ENCODE measurements around the gene BAIAP2L2. TPM values are rescaled to one million over a fixed set of nuclear protein-coding genes. Genes with fewer than 3 reads are reported as not detected.

Gene BAIAP2L2
- total RNA-seq, 1 donor from 2014 or later = 0.09 TPM

- no peaks in the 10 kb centered on the region for H3K36me3 Mint-ChIP-seq (ENCODE audit: low read depth)
- H3K27ac Mint-ChIP-seq = no peak overlapping the region
- H3K9me3 Mint-ChIP-seq = no peaks in the 10 kb centered on the region
- intact Hi-C loops (cut with micrococcal nuclease) = no loop called here
- no peaks in the 10 kb centered on the region for H3K4me1 Mint-ChIP-seq (ENCODE audit: low read depth)
- DNase-seq (ENCODE audit: low spot score) = no peak
- H3K4me3 Mint-ChIP-seq (ENCODE audit: low read depth) = no peak overlapping the region
- no peaks in the 10 kb centered on the region for H3K27me3 Mint-ChIP-seq (ENCODE audit: low read depth)
Measured at GRCh38 chr22:38072322-38073149, 37.9 kb downstream of the BAIAP2L2 start.

- no peaks in the 10 kb centered on the region for H3K27me3 Mint-ChIP-seq (ENCODE audit: low read depth)
- intact Hi-C loops (cut with micrococcal nuclease) = no loop called here
- no peaks in the 10 kb centered on the region for H3K4me1 Mint-ChIP-seq (ENCODE audit: low read depth)
- DNase-seq (ENCODE audit: low spot score) = no peak
- H3K27ac Mint-ChIP-seq = no peak overlapping the region
- no peaks in the 10 kb centered on the region for H3K9me3 Mint-ChIP-seq
- H3K4me3 Mint-ChIP-seq (ENCODE audit: low read depth) = no peak overlapping the region
- H3K36me3 Mint-ChIP-seq (ENCODE audit: low read depth) = no peaks in the 10 kb centered on the region
Measured at GRCh38 chr22:38071421-38072321, 38.8 kb downstream of the BAIAP2L2 start.

GRCh38 chr22:38070250-38070921 is 40.1 kb downstream of the BAIAP2L2 start:
- no peak for DNase-seq (ENCODE audit: low spot score)
- H3K27me3 Mint-ChIP-seq (ENCODE audit: low read depth) = no peaks in the 10 kb centered on the region
- no peak overlapping the region for H3K27ac Mint-ChIP-seq
- no peak overlapping the region for H3K4me3 Mint-ChIP-seq (ENCODE audit: low read depth)
- intact Hi-C loops (cut with micrococcal nuclease) = no loop called here
- H3K36me3 Mint-ChIP-seq (ENCODE audit: low read depth) = no peaks in the 10 kb centered on the region
- no peaks in the 10 kb centered on the region for H3K9me3 Mint-ChIP-seq
- H3K4me1 Mint-ChIP-seq (ENCODE audit: low read depth) = no peaks in the 10 kb centered on the region

- no peaks in the 10 kb centered on the region for H3K4me1 Mint-ChIP-seq (ENCODE audit: low read depth)
- H3K27ac Mint-ChIP-seq = no peak overlapping the region
- H3K36me3 Mint-ChIP-seq (ENCODE audit: low read depth) = no peaks in the 10 kb centered on the region
- DNase-seq (ENCODE audit: low spot score) = no peak
- H3K9me3 Mint-ChIP-seq = no peaks in the 10 kb centered on the region
- no peak overlapping the region for H3K4me3 Mint-ChIP-seq (ENCODE audit: low read depth)
- intact Hi-C loops (cut with micrococcal nuclease) = no loop called here
- no peaks in the 10 kb centered on the region for H3K27me3 Mint-ChIP-seq (ENCODE audit: low read depth)
Measured at GRCh38 chr22:38069372-38070249, 40.9 kb downstream of the BAIAP2L2 start.

GRCh38 chr22:38068641-38069371 is 41.7 kb downstream of the BAIAP2L2 start:
- Mint-ChIP-seq H3K27me3 (ENCODE audit: low read depth) (no peaks in the 10 kb centered on the region), H3K9me3 (no peaks in the 10 kb centered on the region), H3K4me3 (ENCODE audit: low read depth) (no peak overlapping the region), H3K27ac (no peak overlapping the region), H3K4me1 (ENCODE audit: low read depth) (no peaks in the 10 kb centered on the region), H3K36me3 (ENCODE audit: low read depth) (no peaks in the 10 kb centered on the region)
- intact Hi-C loops (cut with micrococcal nuclease) = no loop called here
- no peak for DNase-seq (ENCODE audit: low spot score)

GRCh38 chr22:38067761-38068360 is 42.6 kb downstream of the BAIAP2L2 start:
- intact Hi-C loops (cut with micrococcal nuclease) = no loop called here
- Mint-ChIP-seq H3K9me3 (no peaks in the 10 kb centered on the region), H3K27ac (no peak overlapping the region), H3K4me1 (ENCODE audit: low read depth) (no peaks in the 10 kb centered on the region), H3K4me3 (ENCODE audit: low read depth) (no peak overlapping the region), H3K36me3 (ENCODE audit: low read depth) (no peaks in the 10 kb centered on the region), H3K27me3 (ENCODE audit: low read depth) (no peaks in the 10 kb centered on the region)
- no peak for DNase-seq (ENCODE audit: low spot score)

- no peak overlapping the region for H3K27ac Mint-ChIP-seq
- H3K36me3 Mint-ChIP-seq (ENCODE audit: low read depth) = no peaks in the 10 kb centered on the region
- H3K4me1 Mint-ChIP-seq (ENCODE audit: low read depth) = no peaks in the 10 kb centered on the region
- no peak overlapping the region for H3K4me3 Mint-ChIP-seq (ENCODE audit: low read depth)
- intact Hi-C loops (cut with micrococcal nuclease) = no loop called here
- H3K9me3 Mint-ChIP-seq = no peaks in the 10 kb centered on the region
- DNase-seq (ENCODE audit: low spot score) = no peak
- H3K27me3 Mint-ChIP-seq (ENCODE audit: low read depth) = no peaks in the 10 kb centered on the region
Measured at GRCh38 chr22:38067028-38067415, 43.5 kb downstream of the BAIAP2L2 start.

GRCh38 chr22:38066381-38067027 is 44.0 kb downstream of the BAIAP2L2 start:
- Mint-ChIP-seq H3K27ac (no peak overlapping the region), H3K4me3 (ENCODE audit: low read depth) (no peak overlapping the region)
- intact Hi-C loops (cut with micrococcal nuclease) = no loop called here

GRCh38 chr22:38065539-38065938 is 44.9 kb downstream of the BAIAP2L2 start:
- H3K4me3 Mint-ChIP-seq (ENCODE audit: low read depth) = no peak overlapping the region
- no peak overlapping the region for H3K27ac Mint-ChIP-seq
- H3K4me1 Mint-ChIP-seq (ENCODE audit: low read depth) = no peaks in the 10 kb centered on the region
- intact Hi-C loops (cut with micrococcal nuclease) = no loop called here
- no peaks in the 10 kb centered on the region for H3K9me3 Mint-ChIP-seq
- no peaks in the 10 kb centered on the region for H3K36me3 Mint-ChIP-seq (ENCODE audit: low read depth)
- H3K27me3 Mint-ChIP-seq (ENCODE audit: low read depth) = no peaks in the 10 kb centered on the region
- no peak for DNase-seq (ENCODE audit: low spot score)

More at GRCh38 chr22:38066381-38067027, 44.0 kb downstream of the BAIAP2L2 start:
- Mint-ChIP-seq H3K4me1 (ENCODE audit: low read depth) (no peaks in the 10 kb centered on the region), H3K9me3 (no peaks in the 10 kb centered on the region), H3K27me3 (ENCODE audit: low read depth) (no peaks in the 10 kb centered on the region), H3K36me3 (ENCODE audit: low read depth) (no peaks in the 10 kb centered on the region)
- no peak for DNase-seq (ENCODE audit: low spot score)

GRCh38 chr22:38062791-38063190 is 47.7 kb downstream of the BAIAP2L2 start:
- intact Hi-C loops (cut with micrococcal nuclease) = no loop called here
- no peaks in the 10 kb centered on the region for H3K27me3 Mint-ChIP-seq (ENCODE audit: low read depth)
- no peaks in the 10 kb centered on the region for H3K36me3 Mint-ChIP-seq (ENCODE audit: low read depth)

More at GRCh38 chr22:38062791-38063190, 47.7 kb downstream of the BAIAP2L2 start:
- H3K4me1 Mint-ChIP-seq (ENCODE audit: low read depth) = peaks cover 2% of the 10 kb centered on the region
- DNase-seq (ENCODE audit: low spot score) = no peak
- no peak overlapping the region for H3K4me3 Mint-ChIP-seq (ENCODE audit: low read depth)
- H3K9me3 Mint-ChIP-seq = no peaks in the 10 kb centered on the region
- H3K27ac Mint-ChIP-seq = no peak overlapping the region

All from activated T-helper 2 cell treated with anti-CD3 and anti-CD28 coated beads, Interferon-gamma antibody, Interleukin-2, Interleukin-4, amounts not matched to agents 10 μg/mL and 5 μg/mL and 100 μg/mL, durations not matched to agents 14 hours and 24 hours and 36 hours (primary cell).